Stimulated activated CD8-positive, alpha-beta memory T cell treated with anti-CD3 and anti-CD28 coated beads, Interleukin-7, amount 100 ng/mL, for 1 hour (primary cell): Measurements from ENCODE around the gene NCBP3.
A peak's percentile ranks its signal among the peaks of the same experiment; 100 is the strongest.

ENCODE experiments used
- DNase-seq, 2 donors: peaks; one replicate each; pipeline ENCODE4 v3.0.0-alpha.2; 2020; ENCODE audit warnings: low read depth in 2 of 2

The NCBP3 gene

GRCh38 chr17:3755335-3756030 lies 90.6 kb downstream of the NCBP3 start:
- no peak for DNase-seq

- peak; percentile 37 to 51 for DNase-seq
Measured at GRCh38 chr17:3754458-3755334, 91.3 kb downstream of the NCBP3 start.

GRCh38 chr17:3754066-3754457 lies 92.0 kb downstream of the NCBP3 start:
- no peak for DNase-seq

- DNase-seq = no peak
Measured at GRCh38 chr17:3753624-3754023, 92.4 kb downstream of the NCBP3 start.
